Testis (tissue), 2 donors: ENCODE results near the gene CTDSPL.

Source experiments
- CTCF ChIP-seq, 3 experiments: fragments of 450-650 bp in 2 of 3; fragments of 200-600 bp in 1 of 3; sonication (generic) in 1 of 3; IDR thresholded peaks; one replicate each; pipeline ENCODE4 v1.5.1; 2016 to 2019; ENCODE audit warnings: antibody characterized with exemption in 3 of 3, mild to moderate bottlenecking in 2 of 3, moderate library complexity in 1 of 3
- POLR2A ChIP-seq: fragments of 450-650 bp; IDR thresholded peaks from one replicate; pipeline ENCODE4 v1.6.1; 2017; ENCODE audit warnings: antibody characterized with exemption, mild to moderate bottlenecking, moderate library complexity

- no peak for TF ChIP-seq CTCF (IDR thresholded peaks at IDR 0.05)
- no peak for TF ChIP-seq POLR2A
These were observed 143.7 kb downstream of the CTDSPL start for GRCh38 chr3:38005076-38006020.
